ENCODE results near the gene TLDC2.

GRCh38 chr20:36839150-36839549 lies 36.8 kb upstream of the TLDC2 start:
- TF ChIP-seq POLR2A (IDR thresholded peaks at IDR 0.05) (no peak), CTCF (IDR thresholded peaks at IDR 0.05) (no peak)

Data from uterus (tissue), 2 donors.